Upper lobe of left lung (tissue), 6 donors: Measurements from ENCODE around the gene SECISBP2L. TPM values are rescaled to one million over a fixed set of nuclear protein-coding genes. Genes with fewer than 3 reads are reported as not detected.
A peak's percentile ranks its signal among the peaks of the same experiment; 100 is the strongest.
"Not testable (repeated sequence)": the region's sequence is repeated elsewhere in the genome, so short reads cannot be mapped to it uniquely, and the experiment has no call there.

ENCODE experiments used
- ATAC-seq, 2 donors: fragments of 200-7000 bp; cut with Tn5 transposase; one replicate each; pipeline ENCODE4 v1.9.1; 2022; ENCODE audit warnings: mild to moderate bottlenecking in 2 of 2, moderate library complexity in 2 of 2; ENCODE audit not compliant: low FRiP score in 2 of 2
- DNase-seq, 2 donors: peaks; one replicate each; pipeline ENCODE4 v3.0.0-alpha.2; 2019 to 2020
- H3K27ac ChIP-seq, 4 donors: fragments of 200-600 bp; sonication (generic); one replicate each; pipeline ENCODE4 v1.5.1; 2016 to 2019
- H3K27me3 ChIP-seq, 4 donors: fragments of 200-600 bp; sonication (generic); one replicate each; pipeline ENCODE4 v1.5.1; 2017 to 2019
- H3K36me3 ChIP-seq, 4 donors: fragments of 200-600 bp; sonication (generic); one replicate each; pipeline ENCODE4 v1.5.1; 2016 to 2019
- H3K4me1 ChIP-seq, 4 donors: fragments of 200-600 bp; sonication (generic); one replicate each; pipeline ENCODE4 v1.5.1; 2018 to 2019
- H3K4me3 ChIP-seq, 4 donors: fragments of 200-600 bp; sonication (generic); one replicate each; pipeline ENCODE4 v1.5.1; 2017 to 2019; ENCODE audit warnings: mild to moderate bottlenecking in 2 of 4, moderate library complexity in 1 of 4
- H3K9me3 ChIP-seq, 4 donors: fragments of 200-600 bp; sonication (generic); one replicate each; pipeline ENCODE4 v1.5.1; 2018 to 2019
- EP300 ChIP-seq, 4 donors: sonication (generic); formaldehyde crosslinking; IDR thresholded peaks; one replicate each; pipeline ENCODE4 v1.5.1; 2017; ENCODE audit warnings: antibody characterized with exemption in 4 of 4, control low read depth in 2 of 4
- POLR2A ChIP-seq, 4 donors: fragments of 450-650 bp; IDR thresholded peaks; one replicate each; pipeline ENCODE4 v1.5.1; 2016 to 2017; ENCODE audit warnings: antibody characterized with exemption in 4 of 4, mild to moderate bottlenecking in 2 of 4
- POLR2AphosphoS5 ChIP-seq, 2 donors: sonication (generic); formaldehyde crosslinking; IDR thresholded peaks; one replicate each; pipeline ENCODE4 v1.5.1; 2017; ENCODE audit warnings: antibody characterized with exemption in 2 of 2
- WGBS, 2 donors: methylation state at CpG; one replicate each; pipeline ENCODE4 v1.1.5; 2017 to 2018; 5-methylcytosine and 5-hydroxymethylcytosine counted together
- total RNA-seq, 6 donors: library from RNA; depleted of rRNA in 4 of 6; stranded (reverse); fragments of >200 nt in 4 of 6; gene quantifications; one replicate each; pipeline versions ENCODE4 v1.1.0 to v1.2.1, GENCODE V29; 2016 to 2021
- TF ChIP-seq, protein P1 (sequence below), 6 experiments: fragments of 450-650 bp in 4 of 6; fragments of 200-600 bp in 2 of 6; sonication (generic) in 2 of 6; IDR thresholded peaks; one replicate each; pipeline ENCODE4 v1.5.1; 2016 to 2019; ENCODE audit warnings: antibody characterized with exemption in 6 of 6
- donor health status: DM: no; HTN: no; CAD: no; lungs with moderate emphysema.
- donor health status: DM: no; HTN: yes; CAD: no; lungs with severe emphysema.

Gene SECISBP2L
- total RNA-seq, 6 donors from 2014 or later, result 71.4 to 286 (median 155) TPM

DNA sequence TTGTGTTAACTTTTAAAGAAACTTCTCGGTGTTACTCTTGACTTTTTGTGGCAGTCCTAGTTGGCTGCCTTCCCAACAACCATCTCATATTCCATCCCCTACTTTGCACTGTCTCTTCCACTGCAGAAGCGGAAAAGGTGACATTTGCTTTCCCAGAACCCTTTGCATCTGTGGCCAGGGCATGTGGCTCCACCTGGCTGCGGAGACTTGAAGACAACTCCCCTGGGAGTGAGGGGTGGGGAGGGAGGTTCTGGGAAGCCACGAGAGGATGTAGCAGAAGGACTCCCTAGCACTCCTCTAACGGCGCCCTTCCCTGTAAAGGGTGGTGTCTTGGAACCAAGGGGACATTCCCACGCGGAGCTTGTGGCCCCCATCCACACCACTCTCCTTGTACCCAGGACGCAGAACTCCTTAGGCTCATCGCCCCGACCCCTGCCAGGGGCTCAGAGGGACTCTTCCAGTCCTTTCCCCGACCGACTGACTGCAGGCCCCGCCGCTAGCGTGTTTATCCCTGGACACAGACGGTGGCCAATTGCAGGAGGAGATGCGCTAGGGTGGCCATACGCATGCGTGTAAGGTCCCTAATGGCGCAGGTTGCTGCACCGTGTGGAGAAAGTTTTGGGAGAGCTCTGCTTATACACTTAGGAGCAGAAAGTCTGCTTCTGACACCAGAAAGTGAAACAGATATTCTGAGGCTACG is 33.2 kb upstream of the SECISBP2L start:
- TF ChIP-seq EP300 (IDR thresholded peaks at IDR 0.05), result no peak
- TF ChIP-seq POLR2A (IDR thresholded peaks at IDR 0.05), result no peak
- TF ChIP-seq POLR2AphosphoS5 (IDR thresholded peaks at IDR 0.05), result no peak
- TF ChIP-seq, protein P1, sequence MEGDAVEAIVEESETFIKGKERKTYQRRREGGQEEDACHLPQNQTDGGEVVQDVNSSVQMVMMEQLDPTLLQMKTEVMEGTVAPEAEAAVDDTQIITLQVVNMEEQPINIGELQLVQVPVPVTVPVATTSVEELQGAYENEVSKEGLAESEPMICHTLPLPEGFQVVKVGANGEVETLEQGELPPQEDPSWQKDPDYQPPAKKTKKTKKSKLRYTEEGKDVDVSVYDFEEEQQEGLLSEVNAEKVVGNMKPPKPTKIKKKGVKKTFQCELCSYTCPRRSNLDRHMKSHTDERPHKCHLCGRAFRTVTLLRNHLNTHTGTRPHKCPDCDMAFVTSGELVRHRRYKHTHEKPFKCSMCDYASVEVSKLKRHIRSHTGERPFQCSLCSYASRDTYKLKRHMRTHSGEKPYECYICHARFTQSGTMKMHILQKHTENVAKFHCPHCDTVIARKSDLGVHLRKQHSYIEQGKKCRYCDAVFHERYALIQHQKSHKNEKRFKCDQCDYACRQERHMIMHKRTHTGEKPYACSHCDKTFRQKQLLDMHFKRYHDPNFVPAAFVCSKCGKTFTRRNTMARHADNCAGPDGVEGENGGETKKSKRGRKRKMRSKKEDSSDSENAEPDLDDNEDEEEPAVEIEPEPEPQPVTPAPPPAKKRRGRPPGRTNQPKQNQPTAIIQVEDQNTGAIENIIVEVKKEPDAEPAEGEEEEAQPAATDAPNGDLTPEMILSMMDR (IDR thresholded peaks at IDR 0.05), result no peak
- 91 to 93% methylated on average over 20 to 22 of the region's 23 CpGs for WGBS, 2 donors
- H3K36me3 ChIP-seq, result no peaks in the 10 kb centered on the region
- no peak overlapping the region for H3K4me3 ChIP-seq
- H3K4me1 ChIP-seq, result peaks cover 10 to 17% (median 14%) of the 10 kb centered on the region in 4 donors
- DNase-seq (peak in 1 of 2 donors; percentile 25), ATAC-seq (peak; percentile 12 to 60)
- no peak overlapping the region for H3K27ac ChIP-seq
- H3K27me3 ChIP-seq, result no peaks in the 10 kb centered on the region
- H3K9me3 ChIP-seq, result no peaks in the 10 kb centered on the region

DNA sequence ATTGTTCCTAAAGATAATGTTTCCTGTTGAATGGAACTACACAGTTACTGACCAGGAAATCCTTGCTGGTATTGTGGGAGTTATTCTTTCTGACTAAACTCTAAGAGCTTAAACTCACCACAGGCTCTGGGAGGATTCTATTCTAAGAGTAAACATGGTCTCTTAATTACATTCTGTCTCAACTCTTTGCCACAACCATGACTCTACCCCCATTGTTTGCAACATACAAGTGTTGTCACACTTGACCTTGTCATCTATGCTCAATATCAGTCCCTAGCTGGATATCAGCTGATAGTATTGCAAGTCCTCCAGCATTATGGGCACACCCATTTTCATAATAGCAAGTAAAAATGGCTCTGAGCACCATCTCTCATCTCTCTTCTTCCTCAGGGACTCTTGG is 29.6 kb upstream of the SECISBP2L start:
- Histone ChIP-seq H3K36me3 (no peaks in the 10 kb centered on the region), H3K4me1 (peaks cover 0 to 12% (median 4%) of the 10 kb centered on the region in 4 donors), H3K4me3 (no peak overlapping the region), H3K9me3 (no peaks in the 10 kb centered on the region), H3K27ac (peak overlapping the region in 1 of 4 donors; percentile 19), H3K27me3 (no peaks in the 10 kb centered on the region)
- ATAC-seq (no peak), DNase-seq (no peak)
- TF ChIP-seq EP300 (IDR thresholded peaks at IDR 0.05) (no peak), POLR2AphosphoS5 (IDR thresholded peaks at IDR 0.05) (peak in 1 of 2 donors; percentile 13)

DNA sequence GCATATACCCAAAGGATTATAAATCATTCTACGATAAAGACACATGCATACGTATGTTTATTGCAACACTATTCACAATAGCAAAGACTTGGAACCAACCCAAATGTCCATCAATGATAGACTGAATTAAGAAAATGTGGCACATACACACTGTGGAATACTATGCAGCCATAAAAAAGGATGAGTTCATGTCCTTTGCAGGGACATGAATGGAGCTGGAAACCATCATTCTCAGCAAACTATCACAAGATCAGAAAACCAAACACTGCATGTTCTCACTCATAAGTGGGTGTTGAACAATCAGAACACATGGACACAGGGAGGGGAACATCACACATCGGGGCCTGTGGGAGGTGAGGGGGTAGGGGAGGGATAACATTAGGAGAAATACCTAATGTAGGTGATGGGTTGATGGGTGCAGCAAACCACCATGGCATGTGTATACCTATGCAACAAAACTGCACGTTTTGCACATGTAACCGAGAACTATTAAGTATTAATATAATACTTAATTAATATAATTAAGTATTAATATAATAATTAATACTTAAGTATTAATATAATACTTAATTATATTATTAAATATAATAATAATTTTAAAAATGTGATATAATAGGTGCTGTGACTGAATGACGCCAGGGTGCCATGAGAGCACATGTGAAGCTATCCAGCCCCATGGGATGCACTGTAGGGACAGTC is 28.5 kb upstream of the SECISBP2L start:
- 82 to 85% methylated on average over 6 of the region's 6 CpGs for WGBS, 2 donors
- H3K27ac ChIP-seq, ATAC-seq: not testable (repeated sequence)

DNA sequence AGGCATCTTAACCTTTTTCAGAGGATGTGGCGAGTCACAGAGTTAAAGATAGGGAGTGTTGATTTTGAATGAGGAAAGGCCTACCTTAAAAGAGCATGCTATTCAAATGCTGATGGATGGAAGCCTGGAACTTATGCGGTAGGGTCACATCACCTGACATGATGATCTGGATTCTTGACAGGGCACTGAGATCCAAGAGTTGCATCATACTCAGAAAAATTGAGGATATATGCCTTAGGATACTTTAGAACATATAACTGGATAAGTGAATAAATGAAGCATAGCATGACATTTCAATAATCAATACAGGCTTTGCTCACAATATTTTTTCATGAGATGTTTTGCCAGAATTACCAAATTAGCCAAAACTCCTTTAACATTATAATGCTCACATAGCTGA is 20.1 kb upstream of the SECISBP2L start:
- Histone ChIP-seq H3K4me3 (no peak overlapping the region), H3K9me3 (no peaks in the 10 kb centered on the region), H3K27me3 (no peaks in the 10 kb centered on the region), H3K4me1 (peaks cover 0 to 10% (median 3%) of the 10 kb centered on the region in 4 donors), H3K36me3 (no peaks in the 10 kb centered on the region), H3K27ac (no peak overlapping the region)
- TF ChIP-seq, protein P1 (IDR thresholded peaks at IDR 0.05), result no peak
- no peak for TF ChIP-seq EP300 (IDR thresholded peaks at IDR 0.05)
- 84% methylated on average over 2 of the region's 2 CpGs for WGBS, 2 donors
- no peak for DNase-seq
- ATAC-seq, result no peak

More for the DNA sequence above, 28.5 kb upstream of the SECISBP2L start:
- H3K4me1 ChIP-seq, result peaks cover 0 to 12% (median 4%) of the 10 kb centered on the region in 4 donors
- H3K36me3 ChIP-seq, DNase-seq, H3K9me3 ChIP-seq, H3K4me3 ChIP-seq, H3K27me3 ChIP-seq: not testable (repeated sequence)

DNA sequence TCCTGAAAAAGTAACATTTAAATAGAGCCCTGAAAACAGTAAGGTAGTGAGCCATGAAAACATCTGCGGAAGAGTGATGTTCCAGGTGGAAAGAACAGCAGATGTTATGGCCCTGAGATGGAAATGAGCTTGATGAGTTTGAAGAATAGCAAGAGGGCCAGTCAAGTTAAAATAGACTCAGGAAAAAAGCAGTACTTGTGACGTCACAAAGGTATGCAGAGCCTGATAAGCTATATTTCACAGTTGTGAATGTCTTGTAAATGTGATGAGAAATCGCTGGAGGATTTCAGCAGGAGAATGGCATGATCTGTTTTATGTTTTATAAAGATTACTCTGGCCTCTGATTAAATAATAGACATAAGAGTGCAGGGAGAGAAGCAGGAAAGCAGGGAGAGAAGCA is 18.6 kb upstream of the SECISBP2L start:
- no peaks in the 10 kb centered on the region for H3K36me3 ChIP-seq
- DNase-seq, result no peak
- no peaks in the 10 kb centered on the region for H3K9me3 ChIP-seq
- no peak overlapping the region for H3K4me3 ChIP-seq
- WGBS, 2 donors, result 66 to 84% methylated on average over 3 of the region's 3 CpGs
- H3K27me3 ChIP-seq, result no peaks in the 10 kb centered on the region
- peaks cover 0 to 15% (median 7%) of the 10 kb centered on the region in 4 donors for H3K4me1 ChIP-seq
- no peak for ATAC-seq
- TF ChIP-seq POLR2AphosphoS5 (IDR thresholded peaks at IDR 0.05), result no peak
- H3K27ac ChIP-seq, result no peak overlapping the region

DNA sequence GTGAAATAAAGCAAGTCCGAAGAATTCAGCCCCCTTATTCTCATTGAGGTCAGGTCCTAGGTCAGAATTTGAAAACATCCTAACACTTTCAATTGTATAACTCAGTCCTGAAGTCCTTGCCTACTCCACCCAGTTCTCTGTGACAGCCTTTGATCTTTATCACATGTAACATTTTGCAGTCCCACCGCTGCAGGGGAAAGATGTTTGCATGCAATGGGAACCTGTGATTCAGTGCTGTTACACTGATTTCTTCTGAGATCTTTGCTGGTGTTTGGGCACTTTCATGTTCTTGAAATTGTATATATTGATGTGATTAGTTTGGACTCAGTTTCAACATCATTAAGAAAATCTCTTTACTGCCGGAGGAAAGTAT is 18.0 kb upstream of the SECISBP2L start:
- TF ChIP-seq EP300 (IDR thresholded peaks at IDR 0.05) (no peak), POLR2AphosphoS5 (IDR thresholded peaks at IDR 0.05) (no peak), POLR2A (IDR thresholded peaks at IDR 0.05) (no peak)
- TF ChIP-seq, protein P1 (IDR thresholded peaks at IDR 0.05), result no peak
- WGBS, 2 donors, result 58 to 66% methylated on average over 3 of the region's 3 CpGs
- ATAC-seq, result no peak

More for the DNA sequence above, 18.0 kb upstream of the SECISBP2L start:
- no peak overlapping the region for H3K4me3 ChIP-seq
- no peak overlapping the region for H3K27ac ChIP-seq
- no peaks in the 10 kb centered on the region for H3K9me3 ChIP-seq
- peaks cover 0 to 21% (median 7%) of the 10 kb centered on the region in 4 donors for H3K4me1 ChIP-seq
- no peaks in the 10 kb centered on the region for H3K27me3 ChIP-seq
- no peaks in the 10 kb centered on the region for H3K36me3 ChIP-seq
- no peak for DNase-seq
